MCF 10A (cell line): Measurements from ENCODE around the gene KRT74. TPM values are rescaled to one million over a fixed set of nuclear protein-coding genes. Genes with fewer than 3 reads are reported as not detected.

Source experiments
- BruUV-seq: library from RNA; stranded (reverse); fragments of 400-500 nt; replicated peaks from 2 replicates; lab custom pipeline; 2021; lab: Mats Ljungman, UMichigan
- CTCF ChIA-PET: fragments of 300-600 bp; sonication (Branson Sonifier 250); formaldehyde crosslinking; extraction: SDS; loops from one replicate; lab custom pipeline; 2021; ENCODE audit warnings: antibody characterized with exemption, inconsistent platforms; lab: Yijun Ruan, JAX
- POLR2A ChIA-PET: fragments of 300-600, 350-650 bp; sonication (Branson Sonifier 250); formaldehyde crosslinking; extraction: SDS; loops from one replicate; lab custom pipeline; 2020; ENCODE audit warnings: antibody characterized with exemption, inconsistent platforms; lab: Yijun Ruan, JAX
- DNase-seq: peaks from one replicate; pipeline ENCODE4 v3.0.0-alpha.2; 2018; ENCODE audit not compliant: unreplicated experiment
- H3K27ac Mint-ChIP-seq: one replicate; pipeline ENCODE4 v1.8.0; 2022; ENCODE audit warnings: mild to moderate bottlenecking, low read depth, mixed read lengths; ENCODE audit not compliant: unreplicated experiment
- H3K27me3 Mint-ChIP-seq: one replicate; pipeline ENCODE4 v1.8.0; 2022; ENCODE audit warnings: mixed read lengths; ENCODE audit not compliant: insufficient read depth, unreplicated experiment
- H3K36me3 Mint-ChIP-seq: one replicate; pipeline ENCODE4 v1.8.0; 2022; ENCODE audit warnings: mild to moderate bottlenecking, moderate library complexity, mixed read lengths; ENCODE audit not compliant: insufficient read depth, unreplicated experiment
- H3K4me1 Mint-ChIP-seq: one replicate; pipeline ENCODE4 v1.8.0; 2022; ENCODE audit warnings: mixed read lengths; ENCODE audit not compliant: insufficient read depth, unreplicated experiment
- H3K4me3 Mint-ChIP-seq: one replicate; pipeline ENCODE4 v1.8.0; 2022; ENCODE audit warnings: mild to moderate bottlenecking, moderate library complexity, mixed read lengths; ENCODE audit not compliant: unreplicated experiment
- H3K9me3 Mint-ChIP-seq: one replicate; pipeline ENCODE4 v1.8.0; 2022; ENCODE audit warnings: mixed read lengths; ENCODE audit not compliant: unreplicated experiment
- CTCF ChIP-seq: fragments of 200-600 bp; IDR thresholded peaks from one replicate; pipeline ENCODE4 v1.8.0; 2022; ENCODE audit warnings: antibody characterized with exemption, mild to moderate bottlenecking; ENCODE audit not compliant: unreplicated experiment
- intact Hi-C: fragments of 100-400 bp; cut with micrococcal nuclease; formaldehyde crosslinking; loops from 2 replicates; pipeline ENCODE4 v1.14.1; 2022
- total RNA-seq: library from RNA; stranded (reverse); gene quantifications from 2 replicates; pipeline ENCODE4 v1.2.3, GENCODE V29; 2022

The KRT74 gene
- total RNA-seq, 1 experiment from 2014 or later: not detected

DNA sequence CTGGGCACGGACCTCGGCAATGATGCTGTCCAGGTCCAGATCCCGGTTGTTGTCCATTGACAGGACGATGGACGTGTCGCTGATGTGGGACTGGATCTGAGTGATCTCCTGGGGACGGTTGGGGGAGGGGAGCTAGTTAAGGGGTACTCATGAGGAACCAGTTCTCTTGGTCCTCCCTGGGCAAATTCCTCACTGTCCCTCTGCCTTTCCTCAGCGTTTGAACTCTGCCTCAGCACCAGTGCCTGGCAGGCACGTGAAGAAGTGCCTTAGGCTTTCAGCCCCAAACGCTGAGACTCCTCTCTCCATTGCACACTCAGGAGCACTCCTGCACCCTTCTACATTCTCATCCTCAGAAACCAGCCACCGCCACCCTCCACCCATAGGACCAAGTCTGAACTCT, 17.9 kb upstream of the KRT74 start:
- Mint-ChIP-seq H3K36me3 (no peaks in the 10 kb centered on the region), H3K27me3 (peaks cover 22% of the 10 kb centered on the region), H3K27ac (no peak overlapping the region), H3K9me3 (no peaks in the 10 kb centered on the region), H3K4me3 (no peak overlapping the region), H3K4me1 (no peaks in the 10 kb centered on the region)
- no peak for DNase-seq
- TF ChIP-seq CTCF: no peak
- no TSS peak for BruUV-seq
- CTCF ChIA-PET: interaction anchor here (1.0 to 14.9 kb wide), 3 partner anchors 10 to 448 kb away, joined by 4 to 366 read pairs (median 6); no protein-coding TSS in a partner anchor
- intact Hi-C loops: loop anchor here (10.0 kb wide), 1 partner anchor 123 kb away; no protein-coding TSS in a partner anchor
- POLR2A ChIA-PET: interaction anchor here (0.7 kb wide), 1 partner anchor 19 kb away, joined by 3 read pairs; no protein-coding TSS in a partner anchor

GRCh38 chr12:52590021-52590420, 16.4 kb upstream of the KRT74 start:
- Mint-ChIP-seq H3K4me3 (no peak overlapping the region), H3K27me3 (peaks cover 22% of the 10 kb centered on the region), H3K4me1 (no peaks in the 10 kb centered on the region), H3K9me3 (no peaks in the 10 kb centered on the region), H3K36me3 (no peaks in the 10 kb centered on the region), H3K27ac (no peak overlapping the region)
- intact Hi-C loops: loop anchor here (10.0 kb wide), 1 partner anchor 125 kb away; no protein-coding TSS in a partner anchor
- BruUV-seq: no TSS peak
- no peak for DNase-seq
- POLR2A ChIA-PET: interaction anchor here (0.6 to 1.2 kb wide), 3 partner anchors 27 to 95 kb away, joined by 3 read pairs; partner anchors contain the start of gene KRT5
- CTCF ChIA-PET: interaction anchor here (0.6 to 14.9 kb wide), 5 partner anchors 9 to 288 kb away, joined by 3 to 366 read pairs (median 4); no protein-coding TSS in a partner anchor
- no peak for TF ChIP-seq CTCF

DNA sequence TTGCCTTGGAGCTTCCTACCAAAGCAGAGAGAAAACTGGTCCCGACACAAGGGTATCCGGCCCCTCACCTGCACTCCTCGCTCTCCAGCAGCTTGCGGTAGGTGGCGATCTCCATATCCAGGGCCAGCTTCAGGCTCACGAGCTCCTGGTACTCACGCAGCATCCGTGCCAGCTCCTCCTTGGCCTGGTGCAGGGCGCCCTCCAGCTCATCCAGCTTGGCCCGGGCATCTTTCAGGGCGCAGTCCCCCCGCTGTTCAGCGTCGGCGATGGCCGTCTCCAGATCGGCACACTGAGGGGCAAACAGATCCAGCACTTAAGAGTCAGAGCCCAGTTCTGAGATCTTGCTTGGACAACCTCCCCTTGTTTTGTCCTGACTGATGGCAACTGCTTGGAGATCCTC, 13.9 kb upstream of the KRT74 start:
- DNase-seq: no peak
- CTCF ChIA-PET: interaction anchor here (2.6 to 14.9 kb wide), 2 partner anchors 279 to 290 kb away, joined by 12 to 366 read pairs; no protein-coding TSS in a partner anchor
- Mint-ChIP-seq H3K4me3 (no peak overlapping the region), H3K4me1 (no peaks in the 10 kb centered on the region), H3K9me3 (no peaks in the 10 kb centered on the region), H3K36me3 (no peaks in the 10 kb centered on the region), H3K27ac (no peak overlapping the region), H3K27me3 (peaks cover 11% of the 10 kb centered on the region)
- no peak for TF ChIP-seq CTCF
- POLR2A ChIA-PET: no interaction called here
- intact Hi-C loops: no loop called here
- BruUV-seq: no TSS peak

- peaks cover 13% of the 10 kb centered on the region for H3K4me1 Mint-ChIP-seq
- no peak overlapping the region for H3K27ac Mint-ChIP-seq
- no peaks in the 10 kb centered on the region for H3K36me3 Mint-ChIP-seq
- TF ChIP-seq CTCF: no peak
- POLR2A ChIA-PET: interaction anchor here (0.6 kb wide), 1 partner anchor 289 kb away, joined by 3 read pairs; no protein-coding TSS in a partner anchor
- H3K27me3 Mint-ChIP-seq: no peaks in the 10 kb centered on the region
- BruUV-seq: no TSS peak
- DNase-seq: no peak
- H3K4me3 Mint-ChIP-seq: no peak overlapping the region
- H3K9me3 Mint-ChIP-seq: no peaks in the 10 kb centered on the region
- CTCF ChIA-PET: interaction anchor here (0.6 to 14.9 kb wide), 5 partner anchors 16 to 395 kb away, joined by 3 to 366 read pairs (median 4); no protein-coding TSS in a partner anchor
- intact Hi-C loops: no loop called here
Observed at GRCh38 chr12:52585946-52586345, 12.3 kb upstream of the KRT74 start.
